ENCODE measurements around the gene VKORC1.

- no peak for TF ChIP-seq POLR2A (IDR thresholded peaks at IDR 0.05; ENCODE audit: low read length)
- TF ChIP-seq GATA1 (IDR thresholded peaks at IDR 0.05; ENCODE audit: low read depth, low read length) = no peak
Observed at GRCh38 chr16:31083981-31084380, 10.6 kb downstream of the VKORC1 start.

All from erythroblast (primary cell).